ENCODE measurements around the gene PSMC3IP.

DNA sequence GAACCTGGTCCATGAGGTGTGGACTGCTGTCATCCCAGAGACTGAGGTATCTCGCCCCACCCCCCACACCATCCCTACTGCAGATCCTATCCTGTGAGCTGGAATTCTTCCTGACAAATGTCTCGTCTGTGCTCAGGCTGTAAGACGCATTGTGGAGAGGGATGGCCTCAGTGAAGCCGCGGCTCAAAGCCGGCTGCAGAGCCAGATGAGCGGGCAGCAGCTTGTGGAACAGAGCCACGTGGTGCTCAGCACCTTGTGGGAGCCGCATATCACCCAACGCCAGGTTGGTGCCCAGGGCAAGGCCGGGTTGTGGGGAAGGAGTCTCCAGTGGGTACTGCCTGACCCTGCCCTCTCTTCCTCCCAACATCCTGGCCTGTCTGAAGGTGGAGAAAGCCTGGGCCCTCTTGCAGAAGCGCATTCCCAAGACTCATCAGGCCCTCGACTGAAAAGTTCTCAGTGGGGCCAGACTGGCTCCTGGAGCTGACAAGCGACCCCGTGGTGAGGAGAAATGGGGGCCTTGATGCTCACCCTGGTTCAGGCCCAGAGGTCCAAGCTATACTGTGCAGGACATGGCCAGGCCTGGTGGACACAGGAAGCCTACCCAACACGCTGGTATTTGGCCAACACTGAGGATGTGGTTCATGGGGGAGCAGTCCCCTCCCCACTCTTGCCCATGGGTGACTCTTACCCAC is 11.9 kb downstream of the PSMC3IP start:
- no peak for TF ChIP-seq EP300 (IDR thresholded peaks at IDR 0.05)
- TF ChIP-seq, protein P1, sequence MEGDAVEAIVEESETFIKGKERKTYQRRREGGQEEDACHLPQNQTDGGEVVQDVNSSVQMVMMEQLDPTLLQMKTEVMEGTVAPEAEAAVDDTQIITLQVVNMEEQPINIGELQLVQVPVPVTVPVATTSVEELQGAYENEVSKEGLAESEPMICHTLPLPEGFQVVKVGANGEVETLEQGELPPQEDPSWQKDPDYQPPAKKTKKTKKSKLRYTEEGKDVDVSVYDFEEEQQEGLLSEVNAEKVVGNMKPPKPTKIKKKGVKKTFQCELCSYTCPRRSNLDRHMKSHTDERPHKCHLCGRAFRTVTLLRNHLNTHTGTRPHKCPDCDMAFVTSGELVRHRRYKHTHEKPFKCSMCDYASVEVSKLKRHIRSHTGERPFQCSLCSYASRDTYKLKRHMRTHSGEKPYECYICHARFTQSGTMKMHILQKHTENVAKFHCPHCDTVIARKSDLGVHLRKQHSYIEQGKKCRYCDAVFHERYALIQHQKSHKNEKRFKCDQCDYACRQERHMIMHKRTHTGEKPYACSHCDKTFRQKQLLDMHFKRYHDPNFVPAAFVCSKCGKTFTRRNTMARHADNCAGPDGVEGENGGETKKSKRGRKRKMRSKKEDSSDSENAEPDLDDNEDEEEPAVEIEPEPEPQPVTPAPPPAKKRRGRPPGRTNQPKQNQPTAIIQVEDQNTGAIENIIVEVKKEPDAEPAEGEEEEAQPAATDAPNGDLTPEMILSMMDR (IDR thresholded peaks at IDR 0.05) = no peak
- no peak for TF ChIP-seq POLR2A (IDR thresholded peaks at IDR 0.05)
- no peak for TF ChIP-seq POLR2AphosphoS5 (IDR thresholded peaks at IDR 0.05)

All from upper lobe of left lung (tissue), 4 donors.